ENCODE data around the gene PNPLA3. TPM values are rescaled to one million over a fixed set of nuclear protein-coding genes. Genes with fewer than 3 reads are reported as not detected.

PNPLA3 gene
- total and polyA plus RNA-seq, 4 donors = 0.41 to 2.2 (median 0.99) TPM

DNA sequence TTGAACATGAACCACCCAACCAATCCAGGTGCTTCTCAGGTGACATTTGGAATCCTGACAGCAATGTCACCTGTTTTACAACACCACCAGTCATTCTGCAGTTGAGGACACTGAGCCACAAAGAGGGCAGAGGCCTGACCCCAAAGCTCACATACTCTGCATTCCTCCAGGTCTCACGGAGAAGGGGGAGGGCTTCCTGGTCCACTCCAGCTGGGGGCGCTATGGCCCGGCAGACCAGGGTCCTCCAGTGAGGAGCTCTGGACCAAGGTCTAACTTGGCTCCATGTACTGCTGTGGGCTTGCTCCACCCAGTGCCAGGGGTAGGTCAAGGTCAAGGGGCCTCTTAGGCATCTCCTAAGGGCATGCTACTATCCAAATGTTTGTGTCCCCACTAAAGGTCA lies 1.5 kb upstream of the PNPLA3 start:
- TF ChIP-seq CTCF (IDR thresholded peaks at IDR 0.05; ENCODE audit: control extremely low read depth, extremely low read depth) = no peak
- peaks cover 0 to 4% (median 0%) of the 10 kb centered on the region in 3 donors for H3K27me3 ChIP-seq (ENCODE audit: control insufficient read depth in 3 of 3, insufficient read depth in 3 of 3, low read length in 2 of 3)
- 76 to 83% methylated on average over 3 of the region's 3 CpGs for WGBS, 2 donors
- H3K9ac ChIP-seq (ENCODE audit: insufficient read depth in 1 of 2, low read length in 2 of 2) = no peak overlapping the region
- no peak overlapping the region for H3K4me3 ChIP-seq
- H3K9me3 ChIP-seq (ENCODE audit: control insufficient read depth in 4 of 4, insufficient read depth in 3 of 4, low read length in 3 of 4) = no peaks in the 10 kb centered on the region
- no peak for ATAC-seq (ENCODE audit: insufficient read depth, low FRiP score)
- H3K4me1 ChIP-seq (ENCODE audit: control insufficient read depth in 5 of 5, insufficient read depth in 5 of 5, low read length in 5 of 5) = peaks cover 0 to 6% (median 2%) of the 10 kb centered on the region in 5 donors
- no peak for DNase-seq
- no peaks in the 10 kb centered on the region for H3K36me3 ChIP-seq (ENCODE audit: control insufficient read depth in 4 of 4, insufficient read depth in 4 of 4, low read length in 4 of 4)
- no peak overlapping the region for H3K27ac ChIP-seq (ENCODE audit: low read depth in 1 of 2, low read length in 1 of 2)

DNA sequence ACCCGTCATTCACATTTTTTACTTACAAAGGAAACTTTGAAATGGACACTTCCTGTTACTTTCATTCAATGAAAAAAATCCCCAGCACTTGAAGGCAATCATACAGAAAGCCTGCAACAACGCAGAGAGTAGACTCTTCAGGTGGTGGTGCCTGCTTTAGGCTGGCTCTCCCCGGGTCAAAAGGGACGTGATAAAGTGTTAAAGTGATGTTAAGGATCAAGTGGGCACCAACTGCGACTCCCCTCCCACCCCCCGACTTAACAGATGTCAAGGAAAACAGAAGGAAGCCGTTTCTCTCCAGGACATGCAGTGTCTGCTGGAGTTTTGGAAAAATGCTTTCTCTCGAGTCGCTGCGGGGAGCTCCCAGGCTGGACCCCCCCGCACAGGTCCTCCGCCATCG lies 414 bp upstream of the PNPLA3 start:
- Histone ChIP-seq H3K27ac (ENCODE audit: low read depth in 1 of 2, low read length in 1 of 2) (no peak overlapping the region), H3K4me1 (ENCODE audit: control insufficient read depth in 5 of 5, insufficient read depth in 5 of 5, low read length in 5 of 5) (peaks cover 0 to 6% (median 2%) of the 10 kb centered on the region in 5 donors), H3K9me3 (ENCODE audit: control insufficient read depth in 4 of 4, insufficient read depth in 3 of 4, low read length in 3 of 4) (no peaks in the 10 kb centered on the region), H3K36me3 (ENCODE audit: control insufficient read depth in 4 of 4, insufficient read depth in 4 of 4, low read length in 4 of 4) (no peaks in the 10 kb centered on the region), H3K9ac (ENCODE audit: insufficient read depth in 1 of 2, low read length in 2 of 2) (peak overlapping the region in 1 of 2 donors; percentile 68), H3K4me3 (no peak overlapping the region), H3K27me3 (ENCODE audit: control insufficient read depth in 3 of 3, insufficient read depth in 3 of 3, low read length in 2 of 3) (peaks cover 0 to 4% (median 0%) of the 10 kb centered on the region in 3 donors)
- no peak for DNase-seq
- no peak for TF ChIP-seq CTCF (IDR thresholded peaks at IDR 0.05; ENCODE audit: control extremely low read depth, extremely low read depth)
- ATAC-seq (ENCODE audit: insufficient read depth, low FRiP score) = no peak
- WGBS, 2 donors = 0 to 1% methylated on average over 13 of the region's 13 CpGs

DNA sequence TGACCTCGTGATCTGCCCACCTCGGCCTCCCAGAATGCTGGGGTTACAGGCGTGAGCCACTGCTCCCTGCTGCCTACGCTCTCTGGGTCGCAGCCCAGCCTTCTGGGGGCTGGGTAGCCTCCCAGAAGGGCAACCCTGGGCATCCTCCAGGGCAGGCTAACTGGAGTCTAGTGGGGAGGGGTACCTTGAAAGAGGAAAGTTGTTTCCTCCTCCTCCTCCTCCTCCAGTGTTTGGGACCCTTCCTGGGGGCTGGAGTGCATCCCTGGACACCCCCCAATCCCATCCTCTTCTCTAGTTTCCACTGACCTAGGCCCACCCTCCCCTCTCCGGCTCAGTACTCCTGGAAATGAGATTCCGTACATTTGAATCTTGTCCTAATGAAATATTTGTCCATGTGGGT lies 1.3 kb downstream of the PNPLA3 start:
- Histone ChIP-seq H3K27ac (ENCODE audit: low read depth in 1 of 2, low read length in 1 of 2) (no peak overlapping the region), H3K4me1 (ENCODE audit: control insufficient read depth in 5 of 5, insufficient read depth in 5 of 5, low read length in 5 of 5) (peaks cover 0 to 6% (median 2%) of the 10 kb centered on the region in 5 donors), H3K36me3 (ENCODE audit: control insufficient read depth in 4 of 4, insufficient read depth in 4 of 4, low read length in 4 of 4) (no peaks in the 10 kb centered on the region), H3K9ac (ENCODE audit: insufficient read depth in 1 of 2, low read length in 2 of 2) (no peak overlapping the region), H3K27me3 (ENCODE audit: control insufficient read depth in 3 of 3, insufficient read depth in 3 of 3, low read length in 2 of 3) (peaks cover 0 to 4% (median 0%) of the 10 kb centered on the region in 3 donors), H3K9me3 (ENCODE audit: control insufficient read depth in 4 of 4, insufficient read depth in 3 of 4, low read length in 3 of 4) (no peaks in the 10 kb centered on the region), H3K4me3 (no peak overlapping the region)
- TF ChIP-seq CTCF (IDR thresholded peaks at IDR 0.05; ENCODE audit: control extremely low read depth, extremely low read depth) = no peak
- 64 to 69% methylated on average over 7 of the region's 7 CpGs for WGBS, 2 donors
- ATAC-seq (ENCODE audit: insufficient read depth, low FRiP score) = no peak
- DNase-seq = no peak

All from lung (tissue), 12 donors.